ENCODE data around the gene ASPDH. TPM values are rescaled to one million over a fixed set of nuclear protein-coding genes. Genes with fewer than 3 reads are reported as not detected.

The ASPDH gene
- total RNA-seq, 1 donor from 2014 or later = not detected

DNA sequence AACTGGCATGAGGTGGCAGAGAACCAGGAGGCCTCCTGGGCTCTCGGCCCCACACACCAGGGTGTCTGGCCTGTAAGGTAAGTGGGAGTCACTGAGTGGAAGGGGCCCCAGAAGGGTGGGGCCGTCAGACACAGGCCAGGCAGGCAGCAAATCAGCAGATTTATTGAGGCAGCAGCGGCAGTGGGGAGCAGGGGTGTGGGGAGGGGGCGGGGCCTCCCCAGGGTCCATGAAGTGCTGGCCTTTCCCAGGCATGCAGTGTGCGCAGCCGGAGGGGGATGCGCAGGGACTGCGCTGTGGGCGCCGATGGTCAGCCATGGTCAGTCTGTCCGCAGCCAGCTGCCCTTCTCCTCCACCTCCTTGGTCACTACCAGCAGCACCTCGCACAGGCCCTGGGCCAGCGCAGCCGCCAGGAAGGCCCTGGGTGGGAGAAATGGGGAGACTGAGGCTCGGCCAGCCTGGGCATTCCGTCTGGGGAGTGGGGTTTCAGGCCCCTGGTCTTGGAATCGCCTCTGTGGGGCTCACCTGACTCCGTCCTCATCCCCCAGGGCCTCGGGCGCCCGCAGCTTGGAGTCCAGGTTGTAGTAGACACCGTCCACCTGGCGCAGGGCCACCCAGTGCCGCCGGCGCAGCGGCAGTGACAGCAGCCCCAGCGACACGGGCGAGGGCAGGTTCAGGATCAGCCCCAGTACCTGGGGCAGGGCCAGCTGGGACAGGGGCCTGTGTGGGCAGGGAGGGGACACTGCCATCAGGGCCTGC, 7.7 kb downstream of the ASPDH start:
- DNase-seq (ENCODE audit: low read depth) = no peak
- no peak overlapping the region for H3K4me3 ChIP-seq (ENCODE audit: low read depth, low read length)
- H3K27me3 ChIP-seq (ENCODE audit: control insufficient read depth, insufficient read depth, low read length) = peaks cover 7% of the 10 kb centered on the region
- TF ChIP-seq, protein P1, sequence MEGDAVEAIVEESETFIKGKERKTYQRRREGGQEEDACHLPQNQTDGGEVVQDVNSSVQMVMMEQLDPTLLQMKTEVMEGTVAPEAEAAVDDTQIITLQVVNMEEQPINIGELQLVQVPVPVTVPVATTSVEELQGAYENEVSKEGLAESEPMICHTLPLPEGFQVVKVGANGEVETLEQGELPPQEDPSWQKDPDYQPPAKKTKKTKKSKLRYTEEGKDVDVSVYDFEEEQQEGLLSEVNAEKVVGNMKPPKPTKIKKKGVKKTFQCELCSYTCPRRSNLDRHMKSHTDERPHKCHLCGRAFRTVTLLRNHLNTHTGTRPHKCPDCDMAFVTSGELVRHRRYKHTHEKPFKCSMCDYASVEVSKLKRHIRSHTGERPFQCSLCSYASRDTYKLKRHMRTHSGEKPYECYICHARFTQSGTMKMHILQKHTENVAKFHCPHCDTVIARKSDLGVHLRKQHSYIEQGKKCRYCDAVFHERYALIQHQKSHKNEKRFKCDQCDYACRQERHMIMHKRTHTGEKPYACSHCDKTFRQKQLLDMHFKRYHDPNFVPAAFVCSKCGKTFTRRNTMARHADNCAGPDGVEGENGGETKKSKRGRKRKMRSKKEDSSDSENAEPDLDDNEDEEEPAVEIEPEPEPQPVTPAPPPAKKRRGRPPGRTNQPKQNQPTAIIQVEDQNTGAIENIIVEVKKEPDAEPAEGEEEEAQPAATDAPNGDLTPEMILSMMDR (IDR thresholded peaks at IDR 0.05; ENCODE audit: insufficient read depth, low read length, poor library complexity, severe bottlenecking) = no peak
- no peaks in the 10 kb centered on the region for H3K36me3 ChIP-seq (ENCODE audit: control insufficient read depth, insufficient read depth, low read length)

GRCh38 chr19:50501568-50502475, 11.9 kb downstream of the ASPDH start:
- H3K36me3 ChIP-seq (ENCODE audit: control insufficient read depth, insufficient read depth, low read length) = no peaks in the 10 kb centered on the region
- TF ChIP-seq, protein P1 (IDR thresholded peaks at IDR 0.05; ENCODE audit: insufficient read depth, low read length, poor library complexity, severe bottlenecking) = no peak
- peaks cover 26% of the 10 kb centered on the region for H3K27me3 ChIP-seq (ENCODE audit: control insufficient read depth, insufficient read depth, low read length)
- no peak for DNase-seq (ENCODE audit: low read depth)
- no peak overlapping the region for H3K4me3 ChIP-seq (ENCODE audit: low read depth, low read length)

GRCh38 chr19:50501186-50501567, 12.5 kb downstream of the ASPDH start:
- TF ChIP-seq, protein P1 (IDR thresholded peaks at IDR 0.05; ENCODE audit: insufficient read depth, low read length, poor library complexity, severe bottlenecking) = no peak
- H3K36me3 ChIP-seq (ENCODE audit: control insufficient read depth, insufficient read depth, low read length) = no peaks in the 10 kb centered on the region
- DNase-seq (ENCODE audit: low read depth) = no peak
- H3K4me3 ChIP-seq (ENCODE audit: low read depth, low read length) = no peak overlapping the region
- peaks cover 29% of the 10 kb centered on the region for H3K27me3 ChIP-seq (ENCODE audit: control insufficient read depth, insufficient read depth, low read length)

GRCh38 chr19:50500753-50501151, 13.0 kb downstream of the ASPDH start:
- TF ChIP-seq, protein P1 (IDR thresholded peaks at IDR 0.05; ENCODE audit: insufficient read depth, low read length, poor library complexity, severe bottlenecking) = no peak
- Histone ChIP-seq H3K27me3 (ENCODE audit: control insufficient read depth, insufficient read depth, low read length) (peaks cover 29% of the 10 kb centered on the region), H3K36me3 (ENCODE audit: control insufficient read depth, insufficient read depth, low read length) (no peaks in the 10 kb centered on the region), H3K4me3 (ENCODE audit: low read depth, low read length) (no peak overlapping the region)
- DNase-seq (ENCODE audit: low read depth) = no peak

DNA sequence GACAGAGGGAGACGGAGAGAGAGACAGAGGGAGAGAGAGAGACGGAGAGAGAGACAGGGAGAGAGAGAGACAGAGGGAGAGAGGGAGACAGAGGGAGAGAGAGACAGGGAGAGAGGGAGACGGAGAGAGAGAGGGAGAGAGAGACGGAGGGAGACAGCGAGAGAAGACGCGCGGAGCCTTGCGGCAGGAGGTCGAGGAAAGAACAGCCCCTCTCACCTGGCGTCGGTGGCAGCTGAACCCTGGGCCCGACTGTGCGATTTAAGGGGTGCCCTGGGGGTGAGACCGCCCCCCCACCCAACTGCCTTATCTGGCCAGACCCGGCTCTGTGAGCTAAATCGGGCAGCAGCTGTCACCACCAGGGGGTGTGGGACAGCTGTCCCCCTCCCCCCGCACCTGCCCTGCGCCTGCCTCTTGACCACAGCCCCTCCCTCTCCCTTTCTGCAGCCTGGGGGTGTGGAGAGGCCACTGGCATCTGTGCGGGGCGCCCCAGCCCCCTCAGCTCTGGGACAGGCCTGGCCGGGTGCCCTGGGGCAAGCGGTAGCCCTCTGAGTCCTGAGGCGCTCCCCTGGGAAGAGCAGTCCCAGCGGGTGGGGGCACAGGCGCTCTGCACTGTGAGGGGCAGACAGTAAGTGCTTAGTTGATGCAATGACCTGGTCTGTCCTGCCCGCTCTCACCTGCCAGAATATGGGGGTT, 13.5 kb downstream of the ASPDH start:
- TF ChIP-seq, protein P1 (IDR thresholded peaks at IDR 0.05; ENCODE audit: insufficient read depth, low read length, poor library complexity, severe bottlenecking) = peak; percentile 41
- no peak overlapping the region for H3K4me3 ChIP-seq (ENCODE audit: low read depth, low read length)

More for the DNA sequence above, 13.5 kb downstream of the ASPDH start:
- Histone ChIP-seq H3K27me3 (ENCODE audit: control insufficient read depth, insufficient read depth, low read length) (peaks cover 29% of the 10 kb centered on the region), H3K36me3 (ENCODE audit: control insufficient read depth, insufficient read depth, low read length) (no peaks in the 10 kb centered on the region)
- no peak for DNase-seq (ENCODE audit: low read depth)

Measured in kidney epithelial cell (primary cell).